HG03565 (cell line): ENCODE results near the gene MARF1.
"Not testable (repeated sequence)": the region's sequence is repeated elsewhere in the genome, so short reads cannot be mapped to it uniquely, and the experiment has no call there.

Source experiments
- ATAC-seq: cut with Tn5 transposase; IDR thresholded peaks from one replicate; pipeline ENCODE4 v1.9.1; 2021; ENCODE audit warnings: mild to moderate bottlenecking, moderate library complexity; ENCODE audit not compliant: unreplicated experiment

MARF1 gene

DNA sequence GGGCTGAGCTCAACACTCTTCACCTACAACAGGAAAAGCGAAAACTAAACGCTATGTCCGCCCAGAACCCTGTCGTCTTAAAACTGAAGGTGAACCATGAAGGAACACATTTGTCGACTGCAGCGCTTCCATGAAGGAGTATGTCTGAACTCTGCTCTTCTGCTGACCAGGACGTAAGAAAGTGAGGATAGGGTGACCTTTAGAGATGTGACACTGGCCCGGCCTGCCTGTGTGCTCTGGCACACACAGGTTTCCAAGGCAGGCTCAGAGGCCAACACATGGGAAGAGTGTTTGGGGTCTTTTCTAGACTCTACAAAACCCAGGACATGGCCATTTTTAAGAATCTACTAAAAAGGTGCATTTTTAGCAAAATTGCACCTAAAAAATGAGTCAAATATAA, 21.1 kb downstream of the MARF1 start:
- ATAC-seq: no peak

DNA sequence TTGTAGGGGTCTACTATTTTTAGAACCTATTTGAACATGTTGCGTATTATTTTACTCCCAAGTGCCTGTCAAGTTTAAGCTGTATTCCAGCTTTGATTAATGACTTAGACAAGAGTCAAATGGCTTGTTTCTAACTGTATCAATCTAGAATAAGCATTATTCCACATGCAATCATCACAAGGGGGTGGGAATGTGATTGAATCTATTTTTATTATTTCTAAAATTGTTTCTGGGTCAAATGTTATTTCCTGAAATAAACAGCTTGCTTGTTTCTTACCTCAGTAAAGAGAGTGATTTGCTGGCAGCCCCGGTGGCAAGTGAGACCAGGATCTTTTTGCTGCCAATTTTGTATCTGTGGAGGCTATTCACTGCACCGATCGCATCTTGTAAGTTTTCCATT, 21.5 kb downstream of the MARF1 start:
- ATAC-seq: no peak

DNA sequence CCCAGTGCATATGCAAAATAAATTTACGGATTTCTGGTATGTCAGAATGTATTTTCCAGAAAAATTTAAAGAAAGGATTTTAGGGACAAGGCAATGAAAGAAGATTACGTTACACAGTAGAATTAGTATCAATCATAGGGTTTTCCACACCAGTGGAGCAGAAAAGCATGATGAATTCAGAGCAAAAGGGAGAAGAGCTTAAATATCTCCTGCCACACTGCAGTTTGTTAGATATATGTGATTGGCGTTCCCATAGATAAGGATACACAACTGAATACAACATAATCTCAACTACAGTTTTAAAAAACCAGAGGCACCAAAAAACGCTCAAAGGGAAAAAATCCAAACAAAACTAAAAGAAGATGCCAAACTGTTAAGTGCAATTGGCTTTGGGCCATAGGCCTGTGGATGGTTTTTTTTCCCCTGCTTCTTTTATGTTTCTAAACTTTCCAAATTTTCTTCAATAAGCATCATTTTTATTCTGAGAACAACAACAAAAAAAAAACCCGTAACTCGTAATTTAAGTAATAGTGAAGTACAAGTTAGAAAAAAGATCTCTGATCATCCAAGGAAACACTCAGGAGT, 22.3 kb downstream of the MARF1 start:
- no peak for ATAC-seq

DNA sequence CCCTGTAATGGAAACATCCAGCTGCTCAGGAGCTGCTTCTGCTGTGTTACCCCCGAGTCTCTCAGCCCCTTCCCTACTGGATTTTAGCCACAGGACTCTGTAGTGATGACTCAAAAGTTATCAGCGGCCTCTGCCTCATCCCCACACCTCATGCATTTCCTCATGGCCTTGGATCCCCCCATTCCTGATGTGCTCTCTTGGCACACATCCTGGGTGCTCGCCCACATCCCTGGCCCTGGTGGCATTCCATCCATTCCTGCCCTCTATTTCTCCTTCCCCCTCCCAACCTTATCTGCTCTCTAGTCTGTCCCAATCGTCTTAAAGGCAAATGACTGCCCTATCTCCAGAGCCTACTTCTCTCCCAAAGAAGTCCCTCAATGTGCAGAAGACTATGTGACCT, 24.6 kb downstream of the MARF1 start:
- no peak for ATAC-seq

DNA sequence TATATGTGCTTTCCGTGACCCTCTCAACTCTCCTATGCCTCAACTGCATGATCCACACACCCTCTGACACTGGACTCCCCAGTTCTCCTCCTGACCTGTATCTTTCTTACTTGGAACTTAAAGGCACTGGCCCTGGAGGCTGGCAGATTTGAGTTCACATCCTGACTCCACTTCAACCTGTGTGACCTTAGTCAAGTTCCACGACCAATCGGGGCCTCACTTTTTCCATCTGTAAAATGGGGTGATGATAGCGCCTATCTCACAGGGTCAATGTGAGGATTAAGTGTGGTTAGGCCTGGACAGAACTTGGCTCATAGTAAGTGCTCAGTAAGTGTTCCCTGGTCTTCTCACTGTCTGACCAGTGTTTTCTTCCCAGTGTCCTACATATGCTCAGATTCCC, 25.1 kb downstream of the MARF1 start:
- ATAC-seq: no peak

DNA sequence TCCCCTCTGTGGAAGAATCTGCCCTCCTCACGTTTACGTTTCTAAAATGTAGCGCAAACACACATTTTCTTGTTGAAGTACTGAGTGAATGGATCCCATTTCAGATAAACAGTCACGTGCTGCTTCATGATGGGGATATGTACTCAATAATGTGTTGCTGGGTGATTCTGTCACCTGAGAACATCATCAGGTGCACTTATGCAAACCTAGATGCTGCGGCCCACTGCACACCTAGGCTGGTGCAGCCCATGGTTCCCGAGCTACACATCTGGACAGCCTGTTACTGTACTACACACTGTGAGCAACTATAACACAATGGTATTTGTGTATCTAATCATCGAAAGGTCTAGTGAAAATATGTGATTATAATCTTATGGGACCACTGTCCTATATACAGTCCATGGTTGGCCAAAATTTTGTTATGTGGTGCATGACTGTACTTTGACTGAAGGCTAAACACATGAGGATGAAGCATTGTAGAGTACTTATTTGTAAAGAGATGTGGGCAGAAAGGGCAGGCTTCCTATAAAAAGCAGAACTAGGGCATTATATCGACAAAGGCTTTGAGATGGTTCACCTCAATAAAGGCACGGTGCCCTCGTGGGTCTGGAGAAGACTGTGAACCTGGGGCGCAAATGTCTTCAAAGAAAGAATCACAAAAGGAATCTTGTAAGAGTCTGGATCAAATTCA, 26.3 kb downstream of the MARF1 start:
- no peak for ATAC-seq

DNA sequence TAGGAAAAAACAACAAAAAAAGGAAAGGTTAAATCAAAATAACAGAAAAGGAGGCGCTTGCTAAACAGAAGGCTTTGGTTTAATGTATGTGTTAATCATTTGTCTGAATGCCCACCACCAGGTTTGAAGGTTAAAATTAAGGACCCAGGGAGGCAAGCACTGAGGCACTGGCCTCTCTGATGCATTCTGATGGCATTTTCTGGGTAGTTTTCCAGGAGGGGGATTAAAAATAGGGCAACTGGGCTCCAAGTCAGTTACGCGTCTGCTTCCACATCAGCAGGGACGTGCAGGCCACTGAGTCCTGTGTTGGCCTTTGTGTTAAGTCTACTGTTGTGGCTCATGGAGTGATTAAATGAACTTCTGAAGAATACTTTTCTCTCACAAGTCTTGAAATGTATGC, 26.9 kb downstream of the MARF1 start:
- no peak for ATAC-seq

DNA sequence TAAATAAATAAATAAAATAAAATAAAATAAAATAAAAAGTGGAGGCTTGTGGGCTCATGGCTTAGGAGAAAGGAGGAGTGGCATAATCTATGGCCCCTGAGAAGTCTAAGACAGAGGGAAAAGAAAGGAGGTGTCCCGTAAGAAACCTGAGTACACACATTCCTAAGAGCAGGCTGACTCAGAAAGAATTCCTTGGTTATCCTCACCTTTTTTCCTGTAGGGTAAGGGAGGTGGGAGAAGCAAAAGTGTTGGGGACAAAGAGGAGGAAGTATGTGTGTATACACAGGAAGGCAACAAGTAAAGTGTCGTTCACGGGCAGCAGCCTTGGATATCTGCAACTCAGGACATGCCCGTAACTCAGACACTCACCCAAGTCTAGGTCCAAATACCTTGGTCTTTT, 29.3 kb downstream of the MARF1 start:
- ATAC-seq: no peak

DNA sequence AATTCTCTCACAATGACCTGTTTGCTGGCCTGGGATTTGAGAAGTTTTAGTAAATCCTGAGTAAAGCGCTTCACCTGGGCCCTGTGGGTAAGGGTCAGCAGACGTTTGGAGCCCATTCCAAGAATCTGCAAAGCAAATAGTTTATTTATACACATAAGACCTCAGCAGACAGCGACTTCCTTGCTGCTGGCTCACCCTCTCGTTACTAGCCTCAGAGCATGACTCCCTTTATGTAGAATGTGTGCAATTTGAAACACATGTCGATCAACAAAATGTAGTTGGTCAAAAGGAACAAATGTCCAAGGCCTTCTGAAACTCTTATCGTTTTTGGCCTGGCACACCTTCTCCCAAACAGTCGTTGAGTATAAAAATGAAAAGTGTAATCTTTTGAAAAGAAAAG, 31.3 kb downstream of the MARF1 start:
- ATAC-seq: no peak

DNA sequence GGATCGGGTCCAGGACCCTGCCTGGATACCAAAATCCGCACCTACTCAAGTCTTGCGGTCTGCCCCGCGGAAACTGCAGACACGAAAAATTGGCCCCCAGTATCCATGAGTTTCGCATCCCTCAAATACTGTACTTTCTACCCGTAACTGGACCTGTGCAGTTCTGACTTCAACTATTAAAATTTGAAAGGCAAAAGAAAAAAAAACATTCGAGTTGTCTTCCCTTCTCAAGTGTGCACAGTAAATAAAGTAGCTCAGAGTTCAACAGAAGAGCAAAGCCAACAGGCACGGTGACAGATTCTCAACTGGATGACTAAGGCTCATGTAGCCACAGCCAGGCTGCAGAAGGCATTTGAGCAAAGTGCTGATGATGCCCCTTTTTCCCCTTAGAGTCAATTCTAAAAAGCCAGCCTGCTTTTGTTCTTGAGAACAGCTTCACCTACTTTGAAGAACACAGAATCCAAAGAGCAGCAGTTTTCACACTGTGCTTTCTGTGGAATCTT, 32.5 kb downstream of the MARF1 start:
- ATAC-seq: no peak

DNA sequence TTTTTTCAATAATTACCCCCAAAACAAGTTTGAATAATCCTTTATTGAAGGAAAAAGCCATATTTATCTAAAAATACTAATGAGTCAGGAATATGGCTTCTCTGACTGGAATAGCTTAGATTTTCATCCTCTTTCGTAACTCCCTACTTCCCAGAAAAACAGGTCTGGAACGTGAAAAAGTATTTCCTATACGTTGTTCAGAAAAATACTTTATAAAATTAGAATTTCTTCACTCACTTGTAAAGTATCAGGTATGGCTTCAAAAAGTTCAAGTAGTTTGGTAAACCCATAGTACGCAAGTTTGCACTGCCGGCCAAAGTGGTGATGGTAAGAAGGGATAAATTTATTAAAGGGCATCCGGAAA, 33.7 kb downstream of the MARF1 start:
- ATAC-seq: no peak

DNA sequence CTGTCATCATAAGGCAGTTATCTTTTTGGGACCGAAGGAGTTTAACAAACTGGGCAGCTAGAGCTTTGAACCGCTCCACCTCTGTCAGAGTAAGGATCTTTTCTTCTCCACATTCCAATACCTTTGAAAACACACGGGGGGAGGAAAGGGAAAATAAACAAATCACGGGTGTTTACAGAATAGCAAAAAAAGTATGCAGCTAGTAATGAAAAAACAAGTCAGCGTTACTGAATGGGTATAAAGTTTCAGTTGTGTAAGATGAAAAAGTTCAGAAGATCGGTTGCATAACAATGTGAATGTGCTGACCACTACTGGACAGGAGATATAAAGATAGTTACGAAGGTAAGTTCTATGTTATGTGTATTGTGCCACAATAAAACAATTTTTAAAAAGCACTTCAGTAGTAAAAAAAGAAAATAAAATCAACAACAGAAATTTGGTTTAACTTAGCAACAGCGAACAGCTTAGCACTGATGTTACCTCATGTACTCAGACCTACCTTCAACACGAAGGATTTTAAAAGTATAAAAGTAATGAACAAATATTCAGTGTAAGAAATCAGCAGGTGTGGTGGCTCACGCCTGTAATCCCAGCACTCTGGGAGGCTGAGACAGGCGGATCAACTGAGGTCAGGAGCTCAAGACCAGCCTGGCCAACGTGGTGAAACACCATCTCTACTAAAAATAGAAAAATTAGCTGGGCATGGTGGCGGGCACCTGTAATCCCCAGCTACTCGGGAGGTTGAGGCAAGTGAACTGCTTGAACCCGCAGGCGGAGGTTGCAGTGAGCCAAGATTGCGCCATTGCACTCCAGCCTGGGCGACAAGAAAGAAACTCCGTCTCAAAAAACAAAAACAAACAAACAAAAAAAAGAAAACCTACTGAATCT, 34.3 kb downstream of the MARF1 start:
- no peak for ATAC-seq

DNA sequence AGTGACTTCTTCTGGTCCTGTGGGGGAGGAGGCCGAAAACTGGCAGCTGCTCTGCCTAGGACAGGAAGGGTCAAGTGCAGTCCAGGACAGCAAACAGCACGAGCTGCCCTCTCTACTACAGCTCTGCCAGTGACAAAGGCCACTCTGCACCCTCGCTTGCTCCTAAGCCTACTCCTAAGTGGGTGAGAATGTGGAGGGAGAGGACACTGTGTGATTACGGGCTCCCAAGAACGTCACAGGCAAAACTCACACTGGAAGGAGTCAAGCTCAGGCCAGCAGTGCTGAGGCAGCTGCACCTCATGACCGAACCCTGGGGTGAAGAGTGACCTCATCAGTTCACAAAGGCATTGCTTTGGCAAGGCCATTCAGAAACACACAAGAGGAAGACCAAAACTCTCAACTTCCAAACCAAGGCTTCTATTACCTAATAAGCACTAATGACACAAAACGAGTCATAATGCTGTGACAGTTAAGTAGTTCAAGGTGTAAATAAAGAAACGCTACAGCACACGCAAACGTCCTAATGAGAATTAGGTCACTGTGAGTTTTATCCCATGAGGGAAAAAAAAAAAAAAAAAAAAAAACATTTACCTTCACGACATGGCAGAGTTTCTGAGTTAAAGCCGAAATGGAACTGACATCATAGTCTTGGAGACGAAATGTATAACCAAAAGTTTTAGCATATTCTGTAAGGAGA, 35.1 kb downstream of the MARF1 start:
- ATAC-seq: no peak

DNA sequence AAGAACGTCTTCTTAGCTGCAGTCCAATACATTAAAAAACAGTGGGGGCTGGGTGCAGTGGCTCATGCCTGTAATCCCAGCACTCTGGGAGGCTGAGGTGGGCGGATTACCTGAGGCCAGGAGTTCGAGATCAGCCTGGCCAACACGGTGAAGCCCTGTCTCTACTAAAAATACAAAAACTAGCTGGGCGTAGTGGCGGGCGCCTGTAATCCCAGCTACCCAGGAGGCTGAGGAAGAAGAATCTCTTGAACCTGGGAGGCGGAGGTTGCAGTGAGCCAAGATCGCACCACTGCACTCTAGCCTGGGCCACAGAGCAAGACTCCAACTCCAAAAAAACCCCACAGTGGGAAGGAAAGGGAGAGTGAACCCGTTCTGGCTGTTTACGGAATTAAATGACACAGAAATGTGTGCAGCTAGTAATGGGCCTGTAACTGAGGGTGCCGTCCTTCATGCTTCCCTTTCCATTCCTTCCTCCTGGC, 35.7 kb downstream of the MARF1 start:
- not testable (repeated sequence) for ATAC-seq

DNA sequence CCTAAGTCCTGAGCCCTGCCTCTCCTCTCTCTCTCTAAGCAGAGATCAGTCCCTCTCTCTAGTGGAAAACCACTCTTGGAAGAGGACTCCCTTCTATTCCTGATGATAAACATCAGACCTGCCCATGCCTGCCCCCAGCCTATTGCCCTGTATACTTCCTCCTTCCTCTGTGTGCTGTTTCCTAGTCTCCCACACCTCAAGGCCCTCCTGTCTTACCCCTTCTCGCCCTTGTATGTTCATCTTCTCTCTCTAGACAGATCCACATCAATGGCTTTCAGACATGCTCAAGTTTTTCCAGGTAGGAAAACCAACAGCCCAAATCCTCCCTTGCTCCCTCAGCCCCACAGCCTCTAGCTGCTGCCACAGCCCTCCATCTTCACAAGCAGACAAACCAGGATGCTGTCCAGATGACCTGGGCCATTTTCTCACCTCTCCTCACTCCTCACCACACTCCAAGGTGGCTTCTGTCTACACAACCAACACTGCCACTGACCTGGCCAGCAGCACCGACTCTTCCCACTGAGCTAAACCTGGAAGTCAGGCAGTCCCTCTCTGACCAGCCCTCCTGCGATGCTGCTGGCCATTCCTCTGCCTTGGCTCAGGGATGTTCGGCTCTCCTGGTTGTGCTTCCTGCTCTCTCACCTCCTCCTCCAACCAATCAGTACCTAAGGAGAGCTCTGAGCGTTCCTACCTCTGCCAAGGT, 36.3 kb downstream of the MARF1 start:
- ATAC-seq: no peak

DNA sequence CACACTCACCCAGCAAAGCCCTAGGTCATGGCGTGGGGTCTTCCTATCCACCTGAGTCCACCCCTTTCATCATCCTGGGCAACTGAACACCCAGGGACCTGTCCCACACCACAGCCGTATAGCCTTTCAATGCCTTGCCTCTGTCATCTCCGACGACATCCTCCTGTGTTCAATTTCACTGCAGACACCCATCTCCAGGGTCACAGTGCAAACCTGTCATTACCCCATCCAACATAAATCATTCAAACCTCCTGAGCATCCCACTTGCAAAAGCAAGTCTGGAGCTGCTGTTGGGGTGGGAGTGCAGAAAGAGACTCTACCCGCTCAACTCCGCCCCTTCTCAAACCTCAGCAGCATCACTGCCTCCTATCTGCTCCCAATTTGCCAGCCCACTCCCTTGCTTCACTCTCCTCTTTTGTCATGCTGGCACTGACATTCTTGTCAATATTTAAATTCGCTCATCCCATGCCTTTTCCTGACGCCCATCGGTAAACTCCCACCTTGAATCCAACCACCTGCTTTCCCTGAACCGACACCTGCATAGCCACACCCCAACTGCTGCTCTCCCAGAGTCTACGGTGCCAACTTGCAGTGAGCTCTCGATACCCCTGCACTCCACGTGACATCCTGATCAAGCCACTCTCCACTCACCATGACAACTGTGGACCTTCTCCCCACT, 37.0 kb downstream of the MARF1 start:
- no peak for ATAC-seq

DNA sequence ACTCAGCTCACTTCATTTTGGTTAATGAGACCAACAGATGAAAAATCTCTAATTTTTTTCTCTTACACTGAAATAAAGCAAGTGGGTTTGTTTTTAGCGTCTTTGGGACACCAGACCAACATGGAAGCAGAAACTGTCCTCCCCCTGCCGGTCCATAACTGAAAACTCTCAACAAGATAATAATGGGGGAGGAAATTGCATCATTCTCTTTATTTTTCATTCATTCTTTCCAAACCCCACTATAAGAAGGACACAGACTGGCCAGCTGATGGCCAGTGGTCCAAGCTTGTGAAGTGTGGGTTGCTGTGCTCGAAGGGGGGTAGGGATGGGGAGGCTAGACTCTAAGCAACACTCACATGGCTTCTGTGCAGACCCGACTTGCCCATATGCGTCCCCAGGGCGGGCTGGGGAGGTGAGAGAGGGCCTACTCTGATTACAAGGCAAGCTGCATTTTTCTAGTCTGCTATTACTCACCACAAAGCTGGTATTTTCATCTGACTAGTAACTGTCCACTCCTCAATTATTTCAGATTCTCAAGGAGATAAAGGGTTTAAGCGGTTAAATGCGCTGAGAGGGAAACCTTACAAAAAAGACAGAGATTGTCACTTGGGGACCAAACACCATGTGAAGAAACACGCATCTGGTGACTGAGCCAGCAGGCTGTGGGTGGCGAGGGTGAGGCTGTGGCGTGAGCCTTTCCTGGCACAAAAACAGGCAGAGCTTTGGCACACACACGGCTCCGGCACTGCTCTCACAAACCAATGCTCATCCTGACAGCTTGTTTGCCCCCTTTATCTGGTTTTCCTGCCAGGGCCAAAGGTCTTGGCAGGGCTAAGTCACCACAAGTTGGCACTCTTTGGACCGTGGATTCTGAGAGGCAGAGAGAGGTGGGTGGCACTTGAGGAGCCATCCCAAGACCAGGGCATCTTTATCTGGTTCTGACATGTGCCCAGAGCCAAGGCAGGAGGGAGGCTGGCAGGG, 38.2 kb downstream of the MARF1 start:
- no peak for ATAC-seq

DNA sequence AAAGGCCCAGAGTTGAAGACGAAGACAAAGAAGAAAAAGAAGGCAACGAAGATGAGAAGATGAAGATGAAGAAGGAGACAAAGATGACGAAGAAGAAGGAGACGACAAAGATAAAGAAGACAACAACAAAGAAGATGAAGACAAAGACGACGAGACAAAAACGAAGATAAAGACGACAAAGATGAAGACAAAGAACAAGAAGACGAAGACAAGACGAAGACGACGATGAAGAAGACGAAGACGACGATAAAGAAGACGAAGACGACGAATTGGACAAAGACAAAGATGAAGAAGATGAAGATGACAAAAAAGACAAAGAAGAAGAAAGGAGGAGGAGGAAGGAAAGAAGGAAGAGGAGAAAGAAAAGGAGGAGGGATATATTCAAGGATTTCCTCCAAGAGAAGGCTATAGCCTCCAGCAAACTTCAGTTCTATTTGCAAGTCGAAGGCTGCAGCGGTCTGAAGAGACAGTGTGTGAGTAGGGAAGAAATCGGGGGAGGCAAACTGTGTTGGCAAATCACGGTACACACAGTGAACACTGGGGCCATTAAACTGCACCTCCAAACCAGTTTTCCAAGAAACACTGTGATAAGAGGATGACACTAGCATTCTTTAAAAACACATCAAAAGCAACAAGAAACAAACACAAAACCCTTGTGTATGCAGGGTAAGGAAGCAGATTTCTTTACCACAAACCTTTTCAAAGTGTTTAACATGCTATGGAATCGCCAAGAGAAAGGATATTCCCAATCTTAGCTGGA, 40.5 kb downstream of the MARF1 start:
- no peak for ATAC-seq
